DND-41 (cell line): ENCODE results near the gene DCP1A.

ENCODE experiments used
- ATAC-seq: fragments of 200-7000 bp; cut with Tn5 transposase; 3 replicates; pipeline ENCODE4 v1.9.1; 2021; ENCODE audit warnings: low read depth; ENCODE audit not compliant: insufficient read depth
- DNase-seq: peaks from one replicate; pipeline ENCODE4 v3.0.0-alpha.2; 2020
- H2AFZ ChIP-seq: 2 replicates; pipeline ENCODE4 v1.6.0; 2012; ENCODE audit warnings: low read depth, low read length
- H3K27ac ChIP-seq: 2 replicates; pipeline ENCODE4 v1.5.1; 2012; ENCODE audit warnings: low read length, inconsistent platforms
- H3K27me3 ChIP-seq: fragments of 200-600 bp; sonication (generic); 2 replicates; pipeline ENCODE4 v1.6.0; 2012; ENCODE audit warnings: low read length, mild to moderate bottlenecking, inconsistent platforms; ENCODE audit not compliant: insufficient read depth, poor library complexity
- H3K36me3 ChIP-seq: 2 replicates; pipeline ENCODE4 v1.5.1; 2012; ENCODE audit warnings: low read length, inconsistent platforms; ENCODE audit not compliant: insufficient read depth
- H3K4me1 ChIP-seq: 2 replicates; pipeline ENCODE4 v1.5.1; 2012; ENCODE audit warnings: mild to moderate bottlenecking, low read length; ENCODE audit not compliant: insufficient read depth
- H3K4me2 ChIP-seq: 2 replicates; pipeline ENCODE4 v1.6.0; 2012; ENCODE audit warnings: mild to moderate bottlenecking, moderate library complexity, low read length, inconsistent platforms; ENCODE audit not compliant: insufficient read depth
- H3K4me3 ChIP-seq, 2 experiments: fragments of 200-600 bp in 1 of 2; shearing (Covaris generic) in 1 of 2; 2 replicates each; pipeline ENCODE4 v1.5.1; 2012 to 2016; ENCODE audit warnings: inconsistent platforms in 2 of 2, low read length in 2 of 2, mild to moderate bottlenecking in 2 of 2, low read depth in 1 of 2, moderate library complexity in 1 of 2
- H3K79me2 ChIP-seq: 2 replicates; pipeline ENCODE4 v1.6.0; 2012; ENCODE audit warnings: low read length, inconsistent platforms; ENCODE audit not compliant: insufficient read depth
- H3K9ac ChIP-seq: 2 replicates; pipeline ENCODE4 v1.6.0; 2012; ENCODE audit warnings: low read depth, mild to moderate bottlenecking, inconsistent platforms, low read length, moderate library complexity
- H3K9me3 ChIP-seq: 2 replicates; pipeline ENCODE4 v1.5.1; 2012; ENCODE audit warnings: low read length, moderate library complexity, mild to moderate bottlenecking, inconsistent platforms; ENCODE audit not compliant: insufficient read depth, severe bottlenecking
- H4K20me1 ChIP-seq: 2 replicates; pipeline ENCODE4 v1.6.0; 2012; ENCODE audit warnings: low read length; ENCODE audit not compliant: insufficient read depth
- EZH2 ChIP-seq: IDR thresholded peaks from 3 replicates; pipeline ENCODE4 v1.6.1; 2012; ENCODE audit warnings: borderline replicate concordance, low read depth, mild to moderate bottlenecking, moderate library complexity, low read length, inconsistent platforms; ENCODE audit not compliant: severe bottlenecking
- TF ChIP-seq, protein P1 (sequence below): IDR thresholded peaks from 2 replicates; pipeline ENCODE4 v1.5.1; 2012; ENCODE audit warnings: borderline replicate concordance, low read length, moderate library complexity, mild to moderate bottlenecking; ENCODE audit not compliant: poor library complexity, severe bottlenecking; ENCODE audit errors: extremely low read depth

DCP1A gene

DNA sequence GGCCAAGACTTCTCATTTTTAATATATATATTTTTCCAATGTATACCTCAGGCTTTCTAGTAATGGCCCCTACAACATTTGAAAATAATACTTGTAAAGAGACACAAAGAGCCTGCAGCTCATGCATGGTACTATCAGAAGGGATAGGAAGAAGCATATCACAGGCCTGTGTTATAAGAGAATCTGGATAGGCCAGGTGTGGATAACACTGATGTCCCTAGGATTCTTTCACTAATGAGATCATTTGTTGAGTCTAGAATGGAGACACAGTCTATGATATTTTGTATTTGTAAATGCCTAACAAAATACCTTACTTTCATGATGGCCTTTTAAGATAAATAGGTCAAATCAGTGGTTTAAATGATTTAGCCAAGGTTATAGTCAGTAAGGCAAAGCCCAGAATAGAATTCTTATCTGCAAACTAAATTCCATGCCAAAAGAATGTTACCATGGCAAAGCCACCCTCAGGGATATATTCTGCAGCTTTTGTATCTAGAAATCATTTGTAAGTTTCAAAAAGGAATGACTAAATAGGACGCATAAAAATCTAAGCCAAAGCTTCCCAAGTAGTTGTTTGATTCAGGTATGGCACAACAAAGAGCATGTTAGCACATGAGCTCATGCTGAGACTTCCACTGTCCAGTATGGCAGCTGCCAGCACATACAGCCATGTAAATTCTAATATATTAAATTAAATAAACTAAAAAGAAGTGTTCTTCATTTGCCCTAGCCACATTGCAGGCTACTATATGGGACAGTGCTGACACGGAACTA is 10.0 kb downstream of the DCP1A start:
- Histone ChIP-seq H4K20me1 (no peaks in the 10 kb centered on the region; the same call in 1 of the 2 replicates), H3K4me1 (no peaks in the 10 kb centered on the region), H3K79me2 (peaks cover 45% of the 10 kb centered on the region), H3K27me3 (no peaks in the 10 kb centered on the region), H2AFZ (no peak overlapping the region), H3K4me2 (no peak overlapping the region), H3K27ac (no peak overlapping the region), H3K9me3 (no peaks in the 10 kb centered on the region), H3K9ac (no peak overlapping the region), H3K36me3 (peaks cover 63% of the 10 kb centered on the region), H3K4me3 (no peak overlapping the region)
- no peak for DNase-seq
- no peak for ATAC-seq
- no peak for TF ChIP-seq EZH2
- TF ChIP-seq, protein P1, sequence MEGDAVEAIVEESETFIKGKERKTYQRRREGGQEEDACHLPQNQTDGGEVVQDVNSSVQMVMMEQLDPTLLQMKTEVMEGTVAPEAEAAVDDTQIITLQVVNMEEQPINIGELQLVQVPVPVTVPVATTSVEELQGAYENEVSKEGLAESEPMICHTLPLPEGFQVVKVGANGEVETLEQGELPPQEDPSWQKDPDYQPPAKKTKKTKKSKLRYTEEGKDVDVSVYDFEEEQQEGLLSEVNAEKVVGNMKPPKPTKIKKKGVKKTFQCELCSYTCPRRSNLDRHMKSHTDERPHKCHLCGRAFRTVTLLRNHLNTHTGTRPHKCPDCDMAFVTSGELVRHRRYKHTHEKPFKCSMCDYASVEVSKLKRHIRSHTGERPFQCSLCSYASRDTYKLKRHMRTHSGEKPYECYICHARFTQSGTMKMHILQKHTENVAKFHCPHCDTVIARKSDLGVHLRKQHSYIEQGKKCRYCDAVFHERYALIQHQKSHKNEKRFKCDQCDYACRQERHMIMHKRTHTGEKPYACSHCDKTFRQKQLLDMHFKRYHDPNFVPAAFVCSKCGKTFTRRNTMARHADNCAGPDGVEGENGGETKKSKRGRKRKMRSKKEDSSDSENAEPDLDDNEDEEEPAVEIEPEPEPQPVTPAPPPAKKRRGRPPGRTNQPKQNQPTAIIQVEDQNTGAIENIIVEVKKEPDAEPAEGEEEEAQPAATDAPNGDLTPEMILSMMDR = no peak

GRCh38 chr3:53334742-53335141 is 12.6 kb downstream of the DCP1A start:
- H3K4me1 ChIP-seq = no peaks in the 10 kb centered on the region
- DNase-seq (no peak), ATAC-seq (no peak)
- TF ChIP-seq EZH2 = no peak
- TF ChIP-seq, protein P1 = no peak
- H3K79me2 ChIP-seq = peaks cover 49% of the 10 kb centered on the region
- peaks cover 4% of the 10 kb centered on the region; the same call in 1 of the 2 replicates for H4K20me1 ChIP-seq
- no peak overlapping the region for H3K4me2 ChIP-seq
- no peak overlapping the region for H3K27ac ChIP-seq
- H3K4me3 ChIP-seq = no peak overlapping the region
- H2AFZ ChIP-seq = no peak overlapping the region
- no peaks in the 10 kb centered on the region for H3K9me3 ChIP-seq
- H3K27me3 ChIP-seq = no peaks in the 10 kb centered on the region
- H3K36me3 ChIP-seq = peaks cover 61% of the 10 kb centered on the region
- no peak overlapping the region for H3K9ac ChIP-seq

DNA sequence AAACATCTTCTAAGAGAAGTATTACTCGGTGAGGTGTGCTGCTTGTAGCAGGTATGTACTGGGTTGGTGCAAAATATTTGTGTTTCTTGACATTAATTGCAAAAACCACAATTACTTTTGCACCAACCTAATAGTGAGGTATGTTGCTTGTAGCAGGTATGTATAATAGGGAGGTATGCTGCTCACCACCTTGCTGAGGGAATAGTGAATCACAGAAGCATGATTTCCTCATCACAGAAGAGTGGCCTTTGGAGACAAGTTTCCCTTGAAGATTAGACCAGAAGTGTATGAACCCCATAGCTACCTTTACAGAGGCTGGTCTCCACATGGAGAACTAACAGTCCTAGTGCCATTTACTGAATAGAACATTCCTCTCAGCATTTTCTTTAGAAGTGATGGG is 15.5 kb downstream of the DCP1A start:
- H3K79me2 ChIP-seq = peaks cover 45% of the 10 kb centered on the region
- DNase-seq = no peak
- ATAC-seq = no peak

More for the DNA sequence above, 15.5 kb downstream of the DCP1A start:
- no peak overlapping the region for H3K9ac ChIP-seq
- no peak overlapping the region for H3K27ac ChIP-seq
- H3K9me3 ChIP-seq = no peaks in the 10 kb centered on the region
- no peak overlapping the region for H3K4me2 ChIP-seq
- H4K20me1 ChIP-seq = peaks cover 4% of the 10 kb centered on the region; the same call in 1 of the 2 replicates
- no peak overlapping the region for H3K4me3 ChIP-seq
- TF ChIP-seq, protein P1 = no peak
- no peak for TF ChIP-seq EZH2
- H3K4me1 ChIP-seq = no peaks in the 10 kb centered on the region
- peaks cover 48% of the 10 kb centered on the region for H3K36me3 ChIP-seq
- no peak overlapping the region for H2AFZ ChIP-seq
- H3K27me3 ChIP-seq = no peaks in the 10 kb centered on the region
